Mucosa of descending colon (tissue), 3 donors: ENCODE measurements around the gene CISH. TPM values are rescaled to one million over a fixed set of nuclear protein-coding genes. Genes with fewer than 3 reads are reported as not detected.

ENCODE experiments used
- ATAC-seq: fragments of 200-7000 bp; cut with Tn5 transposase; one replicate; pipeline ENCODE4 v1.9.1; 2020; ENCODE audit warnings: mild to moderate bottlenecking, moderate library complexity
- DNase-seq, 3 donors: peaks; one replicate each; pipeline ENCODE4 v3.0.0-alpha.2; 2020
- H3K36me3 ChIP-seq: fragments of 200-600 bp; one replicate; pipeline ENCODE4 v1.8.0; 2021; ENCODE audit warnings: low read depth, mild to moderate bottlenecking
- H3K4me1 ChIP-seq: fragments of 200-600 bp; one replicate; pipeline ENCODE4 v1.8.0; 2021; ENCODE audit warnings: low read depth, mild to moderate bottlenecking
- H3K4me3 ChIP-seq: fragments of 200-600 bp; one replicate; pipeline ENCODE4 v1.8.0; 2021; ENCODE audit warnings: mild to moderate bottlenecking
- H3K9me3 ChIP-seq: fragments of 200-600 bp; one replicate; pipeline ENCODE4 v1.8.0; 2021; ENCODE audit warnings: mild to moderate bottlenecking
- CTCF ChIP-seq: fragments of 200-600 bp; IDR thresholded peaks from one replicate; pipeline ENCODE4 v1.8.0; 2022; ENCODE audit warnings: antibody characterized with exemption, mild to moderate bottlenecking
- intact Hi-C, 2 donors: fragments of 100-400 bp; cut with DNase I in 1 of 2; cut with micrococcal nuclease in 1 of 2; formaldehyde crosslinking; loops; one replicate each; pipeline versions ENCODE4 v1.11.0 to v1.11.1; 2022; cut with DNase I, micrococcal nuclease
- total RNA-seq, 3 donors: library from RNA; stranded (reverse); fragmentation: NEBNext Ultra II Directional in 2 of 3; extraction: Animal tissue kit (Norgen Biotek cat#: 25700) in 2 of 3; gene quantifications; one replicate each; pipeline versions ENCODE4 v1.2.1 to v1.2.4, GENCODE V29; 2021 to 2023
- donor health status: DM: no; HTN: no; CAD: no; lungs with moderate emphysema.
- donor health status: DM: no; HTN: no; CAD: no.
- donor health status: DM: no; HTN: yes; CAD: no.

The CISH gene
- total RNA-seq, 3 donors from 2014 or later = 12.7 to 21.4 (median 19.2) TPM

GRCh38 chr3:50567386-50568167 is 44.0 kb downstream of the CISH start, which contains the start of gene C3orf18:
C3orf18 (minus strand) TSS chr3:50567747; CDS start chr3:50565699, 2,048 bp downstream.
- peak; percentile 93 to 97 (median 96) for DNase-seq
- no peak for TF ChIP-seq CTCF
- Histone ChIP-seq H3K4me3 (peak within 1 kb of the TSS; percentile 52), H3K9me3 (no peaks in the 10 kb centered on the region), H3K4me1 (peaks cover 23% of the 10 kb centered on the region), H3K36me3 (no peaks in the 10 kb centered on the region)
- intact Hi-C loops = no loop called here
- ATAC-seq = peak; percentile 74

GRCh38 chr3:50567011-50567385 is 44.6 kb downstream of the CISH start:
- no peak for TF ChIP-seq CTCF
- Histone ChIP-seq H3K36me3 (no peaks in the 10 kb centered on the region), H3K4me3 (no peak overlapping the region), H3K4me1 (peaks cover 23% of the 10 kb centered on the region), H3K9me3 (no peaks in the 10 kb centered on the region)
- DNase-seq (no peak), ATAC-seq (no peak)
- intact Hi-C loops = no loop called here

- ATAC-seq (no peak), DNase-seq (no peak)
- intact Hi-C loops = no loop called here
- TF ChIP-seq CTCF = no peak
- peaks cover 11% of the 10 kb centered on the region for H3K4me1 ChIP-seq
- no peak overlapping the region for H3K4me3 ChIP-seq
- no peaks in the 10 kb centered on the region for H3K36me3 ChIP-seq
- H3K9me3 ChIP-seq = no peaks in the 10 kb centered on the region
Observed at GRCh38 chr3:50564321-50564720, 47.3 kb downstream of the CISH start.

GRCh38 chr3:50563867-50564266 is 47.7 kb downstream of the CISH start:
- H3K4me1 ChIP-seq = peaks cover 11% of the 10 kb centered on the region
- H3K36me3 ChIP-seq = no peaks in the 10 kb centered on the region
- DNase-seq (no peak), ATAC-seq (no peak)
- TF ChIP-seq CTCF = no peak
- intact Hi-C loops = no loop called here
- no peak overlapping the region for H3K4me3 ChIP-seq
- H3K9me3 ChIP-seq = no peaks in the 10 kb centered on the region

- Histone ChIP-seq H3K36me3 (no peaks in the 10 kb centered on the region), H3K9me3 (no peaks in the 10 kb centered on the region), H3K4me1 (peaks cover 5% of the 10 kb centered on the region), H3K4me3 (no peak overlapping the region)
- intact Hi-C loops = no loop called here
- DNase-seq = no peak
- ATAC-seq = no peak
- no peak for TF ChIP-seq CTCF
Observed at GRCh38 chr3:50562861-50563260, 48.7 kb downstream of the CISH start.
